PC-3 (cell line): ENCODE measurements around the gene IWS1.

Source experiments
- EZH2 ChIP-seq: fragments of 300-600 bp; sonication (generic); IDR thresholded peaks from one replicate; pipeline ENCODE4 v1.6.1; 2017; ENCODE audit warnings: antibody characterized with exemption, mild to moderate bottlenecking, low read length; ENCODE audit not compliant: unreplicated experiment
- EZH2phosphoT487 ChIP-seq: fragments of 300-600 bp; sonication (generic); IDR thresholded peaks from 2 replicates; pipeline ENCODE4 v1.6.1; 2018; ENCODE audit warnings: mild to moderate bottlenecking, antibody characterized with exemption, low read length, borderline replicate concordance
- TF ChIP-seq, protein P1 (sequence below): fragments of 300-600 bp; sonication (generic); conservative IDR thresholded peaks from 2 replicates; pipeline ENCODE4 v1.5.1; 2017; ENCODE audit warnings: antibody characterized with exemption, low read depth, mild to moderate bottlenecking, low read length

DNA sequence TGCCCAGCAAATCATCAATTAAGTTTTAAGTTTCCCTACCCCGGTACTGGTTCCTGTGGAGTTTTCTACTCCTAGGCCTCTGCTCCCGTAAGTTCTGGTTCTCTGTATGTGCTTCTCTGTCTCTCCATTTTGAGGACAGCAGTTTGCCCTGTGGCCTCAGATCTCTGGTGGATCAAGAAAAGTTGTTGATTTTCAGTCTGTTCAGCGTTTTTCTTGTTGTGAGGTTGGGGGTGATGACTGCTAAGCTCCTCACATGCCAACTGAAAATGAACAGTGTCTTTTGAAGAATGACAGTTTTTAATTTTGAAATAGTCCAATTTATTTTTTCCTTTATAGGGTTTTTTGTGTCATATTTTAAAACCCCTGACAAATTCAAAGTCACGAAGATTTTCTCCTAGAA is 76.4 kb downstream of the IWS1 start:
- TF ChIP-seq, protein P1, sequence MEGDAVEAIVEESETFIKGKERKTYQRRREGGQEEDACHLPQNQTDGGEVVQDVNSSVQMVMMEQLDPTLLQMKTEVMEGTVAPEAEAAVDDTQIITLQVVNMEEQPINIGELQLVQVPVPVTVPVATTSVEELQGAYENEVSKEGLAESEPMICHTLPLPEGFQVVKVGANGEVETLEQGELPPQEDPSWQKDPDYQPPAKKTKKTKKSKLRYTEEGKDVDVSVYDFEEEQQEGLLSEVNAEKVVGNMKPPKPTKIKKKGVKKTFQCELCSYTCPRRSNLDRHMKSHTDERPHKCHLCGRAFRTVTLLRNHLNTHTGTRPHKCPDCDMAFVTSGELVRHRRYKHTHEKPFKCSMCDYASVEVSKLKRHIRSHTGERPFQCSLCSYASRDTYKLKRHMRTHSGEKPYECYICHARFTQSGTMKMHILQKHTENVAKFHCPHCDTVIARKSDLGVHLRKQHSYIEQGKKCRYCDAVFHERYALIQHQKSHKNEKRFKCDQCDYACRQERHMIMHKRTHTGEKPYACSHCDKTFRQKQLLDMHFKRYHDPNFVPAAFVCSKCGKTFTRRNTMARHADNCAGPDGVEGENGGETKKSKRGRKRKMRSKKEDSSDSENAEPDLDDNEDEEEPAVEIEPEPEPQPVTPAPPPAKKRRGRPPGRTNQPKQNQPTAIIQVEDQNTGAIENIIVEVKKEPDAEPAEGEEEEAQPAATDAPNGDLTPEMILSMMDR = no peak
- TF ChIP-seq EZH2phosphoT487 (no peak), EZH2 (no peak)
